Raji (cell line): Measurements from ENCODE around the gene IRF2.

ENCODE experiments used
- POLR2A ChIP-seq: IDR thresholded peaks from 2 replicates; pipeline ENCODE4 v1.6.1; 2011; ENCODE audit warnings: low read depth, low read length, control low read depth; ENCODE audit not compliant: insufficient read depth

IRF2 gene

DNA sequence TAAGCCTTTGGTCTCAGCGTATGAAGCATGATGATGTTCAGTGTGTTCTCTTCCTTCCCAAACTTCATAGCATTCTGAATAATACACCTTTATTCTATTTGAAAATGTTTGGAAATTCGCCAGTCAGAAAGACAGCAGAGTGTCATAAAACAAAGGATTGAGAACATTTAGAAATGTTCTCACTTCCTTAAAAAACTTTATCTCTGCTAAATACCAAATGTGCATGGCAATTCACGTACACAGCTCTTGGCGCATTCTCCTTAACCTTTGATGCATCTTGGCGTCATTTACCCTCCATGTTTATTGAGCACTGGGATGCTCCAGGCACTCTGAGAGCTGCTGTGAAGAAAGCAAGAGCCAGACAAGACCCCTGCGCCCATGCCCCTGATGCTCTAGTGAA lies 7.2 kb upstream of the IRF2 start:
- no peak for TF ChIP-seq POLR2A

GRCh38 chr4:184479516-184479950 lies 5.2 kb upstream of the IRF2 start:
- no peak for TF ChIP-seq POLR2A

GRCh38 chr4:184477201-184477999 lies 3.0 kb upstream of the IRF2 start:
- no peak for TF ChIP-seq POLR2A

DNA sequence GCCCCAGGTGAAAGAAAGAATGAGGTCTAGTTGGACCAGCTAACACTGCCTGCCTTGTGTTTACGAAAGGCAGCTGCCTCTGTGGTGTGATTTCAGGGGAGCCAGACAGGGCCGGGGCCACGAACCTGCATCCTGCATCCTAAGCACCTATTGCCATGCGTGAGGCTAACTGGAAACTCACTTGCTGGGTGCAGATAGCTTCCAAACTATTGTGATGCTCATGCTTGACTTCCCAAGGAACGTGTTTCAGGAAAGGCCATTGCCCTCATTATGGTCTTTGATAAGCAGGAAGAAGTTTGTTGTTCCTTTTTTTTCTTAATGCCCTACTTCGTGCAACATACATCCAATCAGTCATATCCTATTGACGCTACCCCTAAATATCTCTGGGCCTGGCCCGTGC lies 2.3 kb upstream of the IRF2 start:
- peak; percentile 34 for TF ChIP-seq POLR2A

DNA sequence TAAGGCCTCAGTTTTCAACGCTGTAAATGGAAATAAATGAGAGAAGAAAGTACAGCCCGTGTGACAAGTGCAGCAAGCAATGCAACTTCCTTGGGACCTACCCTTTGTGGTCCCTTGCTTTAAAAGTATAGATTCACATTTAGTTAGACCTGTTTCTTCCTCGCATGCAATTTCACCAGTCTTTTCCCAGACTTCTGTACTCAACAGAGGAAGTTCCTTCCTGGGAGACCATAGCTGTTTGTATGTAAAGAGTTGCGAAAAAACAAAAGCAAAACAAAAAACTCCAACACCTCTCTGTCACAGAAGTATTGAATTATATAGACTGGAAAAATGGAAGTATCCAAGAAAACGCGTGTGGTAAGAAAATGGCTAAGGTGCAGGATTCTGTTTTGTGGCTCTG lies 1.1 kb upstream of the IRF2 start:
- TF ChIP-seq POLR2A: no peak

DNA sequence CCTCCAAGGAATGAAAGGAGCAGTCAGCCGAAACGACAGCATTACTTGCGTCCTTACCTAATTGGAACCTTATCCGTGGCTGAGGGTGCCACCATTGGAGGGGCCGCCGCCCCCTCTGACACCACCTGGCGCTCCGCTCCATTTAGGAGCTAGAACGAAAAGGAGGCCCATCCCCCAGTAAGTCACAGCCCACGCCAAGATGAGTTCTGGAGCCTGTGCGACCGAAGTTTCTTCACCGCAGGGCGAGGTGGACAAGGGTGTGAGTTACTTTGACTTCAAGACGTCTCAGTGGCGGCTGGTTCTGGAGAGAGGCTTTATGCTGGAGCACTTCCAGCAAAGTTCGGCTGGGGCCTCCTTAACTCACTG lies 729 bp upstream of the IRF2 start:
- TF ChIP-seq POLR2A: 0 out of 2 replicates have a peak, but pooled peaks have one; percentile 15

DNA sequence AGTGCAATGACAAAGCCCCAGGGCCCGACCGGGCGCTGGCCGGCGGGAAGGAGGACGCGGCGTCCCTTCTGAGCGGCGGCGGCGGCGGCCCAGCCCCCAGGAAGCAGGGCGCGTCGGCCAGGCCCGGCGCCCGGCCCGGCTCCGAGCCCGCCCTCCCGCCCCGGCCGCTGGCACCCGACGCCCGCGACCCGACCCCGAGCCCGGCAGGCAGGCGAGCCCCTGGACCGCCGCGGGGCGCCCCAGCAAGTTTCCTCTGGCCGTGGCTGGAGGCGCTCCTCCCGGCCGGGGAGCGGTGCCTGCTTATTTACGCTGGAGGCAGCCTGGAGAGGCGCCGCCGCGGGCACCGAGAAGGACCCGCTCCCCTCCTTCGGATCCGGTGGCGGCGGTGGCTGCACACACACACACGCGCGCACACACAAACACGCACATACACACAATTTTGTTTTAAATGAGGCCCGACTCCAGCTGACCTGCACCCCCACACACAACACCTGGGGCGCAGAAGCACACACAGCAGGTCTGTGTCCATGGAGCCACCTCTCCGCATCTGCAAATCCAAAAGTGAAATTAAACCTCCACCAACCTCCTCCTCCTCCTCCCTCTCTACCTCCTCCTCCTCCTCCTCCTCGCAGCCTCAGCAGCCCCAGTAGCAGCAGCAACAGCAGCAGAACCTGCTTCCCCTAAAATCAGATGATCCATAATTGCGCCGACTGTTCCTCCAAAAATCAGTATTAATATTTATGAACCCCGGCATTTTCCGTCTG lies 669 bp downstream of the IRF2 start:
- peak; percentile 48 for TF ChIP-seq POLR2A

DNA sequence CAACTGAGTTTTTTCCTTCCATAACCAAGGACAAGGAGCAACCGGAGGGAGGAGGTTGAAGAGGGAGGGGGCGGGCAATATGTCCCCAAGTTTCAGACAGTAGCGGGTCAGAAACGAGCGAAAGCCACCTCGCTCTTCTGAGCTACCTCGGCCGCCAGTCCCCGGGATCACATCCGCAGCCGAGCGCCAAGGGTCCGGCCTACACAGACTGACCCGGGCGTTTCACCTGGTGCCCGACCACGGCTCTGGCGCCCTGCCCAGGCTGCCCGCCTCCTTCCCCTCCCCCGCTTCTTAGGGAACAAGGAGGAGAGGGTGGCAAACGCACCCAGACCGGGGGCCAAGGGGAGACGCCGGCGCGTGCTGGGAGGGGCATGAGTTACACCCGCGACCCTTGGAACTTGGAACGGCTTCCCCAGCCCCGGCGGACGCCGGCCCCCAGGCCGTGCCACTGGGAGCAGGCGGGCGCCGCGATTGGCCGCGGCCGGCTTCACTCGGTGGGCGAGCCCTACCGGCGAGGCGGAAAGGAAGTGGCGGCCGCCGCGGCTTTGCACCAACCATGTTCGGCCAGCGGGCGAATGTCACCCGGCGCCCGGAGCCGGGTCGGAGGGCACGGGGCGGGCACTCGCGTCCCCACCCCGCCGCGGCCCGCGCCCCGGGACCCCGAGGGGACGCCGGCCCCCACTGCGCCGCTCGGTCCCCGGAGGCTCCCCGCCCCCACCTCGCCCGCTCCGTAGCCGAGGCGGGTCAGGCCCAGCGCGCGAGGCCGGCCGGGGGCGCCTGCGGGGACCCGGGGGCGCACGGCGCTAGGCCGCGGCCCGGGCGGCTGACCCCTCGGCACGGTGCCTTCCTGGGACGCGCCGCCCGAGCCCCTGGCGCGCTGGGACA lies 1.5 kb downstream of the IRF2 start:
- no peak for TF ChIP-seq POLR2A

- no peak for TF ChIP-seq POLR2A
Measured at GRCh38 chr4:184471881-184472613, 2.3 kb downstream of the IRF2 start.

- no peak for TF ChIP-seq POLR2A
Measured at GRCh38 chr4:184470785-184471110, 3.6 kb downstream of the IRF2 start.

DNA sequence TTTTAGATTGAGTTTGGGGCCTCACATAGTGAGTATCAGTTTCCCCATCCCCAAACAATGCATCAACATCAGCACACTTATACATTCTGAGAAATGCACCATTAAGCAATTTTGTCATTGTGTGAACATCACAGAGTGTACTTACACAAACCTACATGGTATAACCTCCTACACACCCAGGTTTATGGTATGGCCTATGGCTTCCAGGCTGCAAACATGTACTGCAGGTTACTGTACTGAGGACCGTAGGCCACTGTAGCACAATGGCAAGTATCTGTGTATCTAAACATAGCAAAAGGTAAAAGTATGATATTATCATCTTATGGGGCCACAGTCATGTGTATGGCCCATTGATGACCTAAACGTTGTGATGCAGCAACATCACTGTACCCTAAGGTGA lies 7.7 kb downstream of the IRF2 start:
- no peak for TF ChIP-seq POLR2A

DNA sequence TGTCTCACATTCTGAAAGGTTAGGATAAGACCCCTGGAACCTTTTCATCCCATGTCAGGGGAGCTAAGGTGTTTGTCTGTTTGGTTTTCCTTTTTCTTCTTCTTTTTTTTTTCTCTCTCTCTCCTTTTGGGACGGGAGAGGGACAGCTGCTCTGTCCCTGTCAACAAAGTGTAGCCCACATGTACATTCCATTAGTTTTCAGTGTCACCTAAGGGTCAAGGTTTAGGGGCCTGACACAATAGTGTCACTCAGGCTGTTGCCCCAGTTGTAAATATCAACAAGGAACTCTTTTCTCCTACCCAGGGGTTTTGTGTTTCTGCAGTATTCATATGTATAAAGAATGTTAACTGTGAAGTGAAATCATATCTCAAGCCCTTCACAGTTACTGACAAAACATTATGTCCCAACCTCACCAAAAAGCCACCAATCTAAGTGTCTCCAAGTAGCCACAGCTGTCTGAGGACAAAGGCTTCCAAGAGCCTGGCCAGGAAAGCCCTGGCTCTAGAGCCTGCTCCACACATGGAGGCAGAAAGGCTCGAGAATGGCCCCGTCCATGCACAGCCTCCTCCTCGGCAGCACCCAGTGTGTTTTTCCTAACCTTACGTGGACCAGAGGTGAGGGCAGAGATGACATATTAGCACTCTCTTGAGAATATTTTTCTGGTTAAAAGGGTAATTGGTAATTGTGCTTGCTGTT lies 9.4 kb downstream of the IRF2 start:
- no peak for TF ChIP-seq POLR2A

- no peak for TF ChIP-seq POLR2A
Measured at GRCh38 chr4:184463856-184464255, 10.5 kb downstream of the IRF2 start.

GRCh38 chr4:184463158-184463557 lies 11.2 kb downstream of the IRF2 start:
- TF ChIP-seq POLR2A: no peak
